ENCODE data around the gene CBR4.

- TF ChIP-seq POLR2AphosphoS5 (IDR thresholded peaks at IDR 0.05; ENCODE audit: low read depth, low read length) (no peak), TAF1 (IDR thresholded peaks at IDR 0.05; ENCODE audit: borderline replicate concordance, insufficient read depth, low read length) (no peak), REST (IDR thresholded peaks at IDR 0.05; ENCODE audit: insufficient read depth in 1 of 2, low read depth in 2 of 2, low read length in 2 of 2) (no peak)
These were observed 37.5 kb downstream of the CBR4 start for GRCh38 chr4:168972596-168972995.
